Common myeloid progenitor, CD34-positive (primary cell): Measurements from ENCODE around the gene THAP12.
"Not testable (repeated sequence)": the region's sequence is repeated elsewhere in the genome, so short reads cannot be mapped to it uniquely, and the experiment has no call there.

Experiments used
- CTCF ChIA-PET: fragments of 350-600 bp; sonication (Branson Sonifier 250); formaldehyde crosslinking; loops from one replicate; lab custom pipeline; 2021; ENCODE audit warnings: antibody characterized with exemption; lab: Charles Lee
- POLR2A ChIA-PET: fragments of 350-600 bp; sonication (Branson Sonifier 250); formaldehyde crosslinking; loops from one replicate; lab custom pipeline; 2021; ENCODE audit warnings: antibody characterized with exemption; lab: Charles Lee
- DNase-seq, 3 donors: peaks; one replicate each; pipeline versions ENCODE4 v3.0.0 to v3.0.0-alpha.2; 2013
- H3K27ac ChIP-seq, 2 experiments: 1 replicate in 1 of 2; 2 replicates in 1 of 2; pipeline ENCODE4 v1.7.0; 2013; ENCODE audit warnings: inconsistent platforms in 2 of 2, low read length in 2 of 2, mild to moderate bottlenecking in 2 of 2, low read depth in 1 of 2, moderate library complexity in 1 of 2; ENCODE audit not compliant: severe bottlenecking in 2 of 2, insufficient read depth in 1 of 2, poor library complexity in 1 of 2
- H3K27me3 ChIP-seq, 5 experiments: replicated peaks in 2 of 5; 1 replicate in 3 of 5; 2 replicates in 2 of 5; pipeline versions ENCODE4 v1.6.1 to v1.7.0; 2013; ENCODE audit warnings: low read length in 4 of 5, mild to moderate bottlenecking in 2 of 5, moderate library complexity in 2 of 5, inconsistent platforms in 1 of 5; ENCODE audit not compliant: insufficient read depth in 5 of 5, control insufficient read depth in 4 of 5
- H3K36me3 ChIP-seq, 4 experiments: 1 replicate in 2 of 4; 2 replicates in 2 of 4; pipeline versions ENCODE4 v1.6.1 to v1.7.0; 2013; ENCODE audit warnings: low read length in 3 of 4, control low read depth in 1 of 4, mild to moderate bottlenecking in 1 of 4; ENCODE audit not compliant: control insufficient read depth in 4 of 4, insufficient read depth in 4 of 4
- H3K4me1 ChIP-seq, 4 experiments: 1 replicate in 3 of 4; 2 replicates in 1 of 4; pipeline versions ENCODE4 v1.6.1 to v1.7.1; 2013; ENCODE audit warnings: low read length in 3 of 4, mild to moderate bottlenecking in 3 of 4, control low read depth in 1 of 4, inconsistent platforms in 1 of 4, moderate library complexity in 1 of 4; ENCODE audit not compliant: control insufficient read depth in 4 of 4, insufficient read depth in 4 of 4; ENCODE audit errors: control extremely low read depth in 1 of 4
- H3K4me3 ChIP-seq, 7 experiments: 1 replicate in 4 of 7; 2 replicates in 3 of 7; pipeline versions ENCODE4 v1.5.1 to v1.7.0; 2013; ENCODE audit warnings: mild to moderate bottlenecking in 7 of 7, low read length in 6 of 7, moderate library complexity in 6 of 7, inconsistent platforms in 2 of 7, low read depth in 2 of 7, control low read depth in 1 of 7; ENCODE audit not compliant: insufficient read depth in 4 of 7, control insufficient read depth in 1 of 7; ENCODE audit errors: extremely low read depth in 1 of 7
- H3K9me3 ChIP-seq, 5 experiments: 1 replicate in 4 of 5; 2 replicates in 1 of 5; pipeline versions ENCODE4 v1.6.1 to v1.7.1; 2013; ENCODE audit warnings: low read length in 4 of 5, mild to moderate bottlenecking in 2 of 5, inconsistent platforms in 1 of 5, low read depth in 1 of 5, moderate library complexity in 1 of 5; ENCODE audit not compliant: control insufficient read depth in 4 of 5, insufficient read depth in 2 of 5; ENCODE audit errors: control extremely low read depth in 1 of 5
- WGBS: methylation state at CpG from one replicate; pipeline ENCODE4 v1.1.5; 2013; ENCODE audit not compliant: insufficient coverage; 5-methylcytosine and 5-hydroxymethylcytosine counted together

The THAP12 gene

GRCh38 chr11:76408171-76408965 lies 27.4 kb upstream of the THAP12 start:
- CTCF ChIA-PET: interaction anchor here (0.9 to 2.3 kb wide), 7 partner anchors 9 to 19 kb away, joined by 3 to 12 read pairs (median 4); no protein-coding TSS in a partner anchor
- Histone ChIP-seq H3K27me3 (peaks cover 0 to 2% (median 0%) of the 10 kb centered on the region in 5 experiments), H3K4me1 (peaks cover 0 to 7% (median 5%) of the 10 kb centered on the region in 4 experiments), H3K4me3 (no peak overlapping the region), H3K36me3 (no peaks in the 10 kb centered on the region), H3K9me3 (no peaks in the 10 kb centered on the region), H3K27ac (no peak overlapping the region)
- POLR2A ChIA-PET: no interaction called here
- 54% methylated on average over 6 of the region's 7 CpGs for WGBS
- peak in 2 of 3 donors; percentile 18 to 38 for DNase-seq

GRCh38 chr11:76406359-76406758 lies 25.4 kb upstream of the THAP12 start:
- Histone ChIP-seq H3K4me3 (no peak overlapping the region), H3K27ac (no peak overlapping the region), H3K27me3 (no peaks in the 10 kb centered on the region), H3K9me3 (no peaks in the 10 kb centered on the region), H3K36me3 (no peaks in the 10 kb centered on the region), H3K4me1 (peaks cover 0 to 7% (median 5%) of the 10 kb centered on the region in 4 experiments)
- 100% methylated on average over 3 of the region's 4 CpGs for WGBS
- ChIA-PET CTCF (interaction anchor here (1.7 kb wide), 1 partner anchor 14 kb away, joined by 7 read pairs; no protein-coding TSS in a partner anchor), POLR2A (no interaction called here)
- no peak for DNase-seq

- H3K27ac ChIP-seq, H3K4me3 ChIP-seq, H3K4me1 ChIP-seq, H3K27me3 ChIP-seq, DNase-seq, POLR2A ChIA-PET, H3K36me3 ChIP-seq, H3K9me3 ChIP-seq: not testable (repeated sequence)
- 98% methylated on average over 7 of the region's 8 CpGs for WGBS
- CTCF ChIA-PET: interaction anchor here (1.2 to 1.3 kb wide), 2 partner anchors 18 to 40 kb away, joined by 3 to 6 read pairs; no protein-coding TSS in a partner anchor
Observed at GRCh38 chr11:76401484-76401883, 20.6 kb upstream of the THAP12 start.

GRCh38 chr11:76400967-76401366 lies 20.0 kb upstream of the THAP12 start:
- CTCF ChIA-PET: no interaction called here
- Histone ChIP-seq H3K36me3 (no peaks in the 10 kb centered on the region), H3K4me3 (no peak overlapping the region), H3K4me1 (no peaks in the 10 kb centered on the region), H3K27me3 (no peaks in the 10 kb centered on the region), H3K9me3 (no peaks in the 10 kb centered on the region), H3K27ac (no peak overlapping the region)
- DNase-seq: no peak
- 100% methylated on average over 1 of the region's 1 CpG for WGBS
- POLR2A ChIA-PET: no interaction called here

GRCh38 chr11:76397383-76397782 lies 16.5 kb upstream of the THAP12 start:
- Histone ChIP-seq H3K27ac (no peak overlapping the region), H3K9me3 (no peaks in the 10 kb centered on the region), H3K36me3 (no peaks in the 10 kb centered on the region), H3K4me1 (peaks cover 2 to 10% (median 9%) of the 10 kb centered on the region in 4 experiments), H3K27me3 (no peaks in the 10 kb centered on the region), H3K4me3 (no peak overlapping the region)
- ChIA-PET POLR2A (no interaction called here), CTCF (no interaction called here)
- WGBS: no CpG with 5 or more reads among the region's 3 CpGs
- no peak for DNase-seq

- POLR2A ChIA-PET: no interaction called here
- Histone ChIP-seq H3K9me3 (no peaks in the 10 kb centered on the region), H3K27ac (no peak overlapping the region), H3K36me3 (no peaks in the 10 kb centered on the region), H3K4me3 (no peak overlapping the region), H3K27me3 (no peaks in the 10 kb centered on the region), H3K4me1 (peaks cover 2 to 27% (median 21%) of the 10 kb centered on the region in 4 experiments)
- no peak for DNase-seq
- CTCF ChIA-PET: interaction anchor here (1.1 kb wide), 1 partner anchor 25 kb away, joined by 4 read pairs; no protein-coding TSS in a partner anchor
- no CpG with 5 or more reads among the region's 1 CpG for WGBS
Observed at GRCh38 chr11:76395296-76395695, 14.4 kb upstream of the THAP12 start.

GRCh38 chr11:76394411-76394810 lies 13.5 kb upstream of the THAP12 start:
- Histone ChIP-seq H3K9me3 (no peaks in the 10 kb centered on the region), H3K27me3 (no peaks in the 10 kb centered on the region), H3K4me3 (no peak overlapping the region), H3K4me1 (peaks cover 2 to 30% (median 21%) of the 10 kb centered on the region in 4 experiments), H3K27ac (no peak overlapping the region), H3K36me3 (no peaks in the 10 kb centered on the region)
- CTCF ChIA-PET: interaction anchor here (1.2 to 1.6 kb wide), 2 partner anchors 13 to 14 kb away, joined by 3 to 4 read pairs; no protein-coding TSS in a partner anchor
- DNase-seq: no peak
- POLR2A ChIA-PET: no interaction called here
